Activated T-cell treated with anti-CD3 and anti-CD28 coated beads for 4 hours (primary cell): ENCODE measurements around the gene COX6A2.
"Not testable (repeated sequence)": the region's sequence is repeated elsewhere in the genome, so short reads cannot be mapped to it uniquely, and the experiment has no call there.

Experiments
- DNase-seq: peaks from one replicate; pipeline ENCODE4 v3.0.0-alpha.2; 2020

COX6A2 gene

GRCh38 chr16:31436221-31437045 lies 8.3 kb upstream of the COX6A2 start:
- DNase-seq, result no peak

GRCh38 chr16:31435341-31436220 lies 7.4 kb upstream of the COX6A2 start:
- no peak for DNase-seq

GRCh38 chr16:31430380-31431052 lies 2.4 kb upstream of the COX6A2 start:
- DNase-seq, result no peak

- no peak for DNase-seq
Measured at GRCh38 chr16:31429796-31430195, 1.6 kb upstream of the COX6A2 start.

DNA sequence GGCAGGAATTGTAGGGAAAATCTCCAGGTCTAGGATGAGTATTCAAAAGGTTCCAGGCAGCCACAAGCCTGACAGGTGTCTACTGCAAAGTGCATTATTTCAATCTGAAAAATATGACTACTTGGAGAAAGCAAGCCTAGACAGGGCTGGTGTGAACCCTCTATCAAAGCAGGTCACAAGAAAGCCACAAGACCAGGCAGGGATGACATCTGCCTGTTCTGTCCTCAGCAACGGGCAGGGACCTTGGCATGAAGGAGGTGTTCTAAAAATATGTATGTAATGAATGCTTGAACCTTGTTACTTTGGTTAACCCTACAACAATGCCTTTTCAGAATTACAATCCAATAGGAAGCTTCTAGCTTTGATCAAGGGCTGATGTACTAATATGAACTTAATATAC lies 1.2 kb upstream of the COX6A2 start:
- no peak for DNase-seq

GRCh38 chr16:31428638-31429247 lies 583 bp upstream of the COX6A2 start:
- no peak for DNase-seq

- peak; percentile 74 for DNase-seq
Measured at GRCh38 chr16:31427441-31428278, 500 bp downstream of the COX6A2 start.

GRCh38 chr16:31423801-31424200 lies 4.4 kb downstream of the COX6A2 start:
- no peak for DNase-seq

GRCh38 chr16:31423241-31423640 lies 4.9 kb downstream of the COX6A2 start:
- DNase-seq, result no peak

GRCh38 chr16:31421587-31421986 lies 6.6 kb downstream of the COX6A2 start:
- peak; percentile 13 for DNase-seq

DNA sequence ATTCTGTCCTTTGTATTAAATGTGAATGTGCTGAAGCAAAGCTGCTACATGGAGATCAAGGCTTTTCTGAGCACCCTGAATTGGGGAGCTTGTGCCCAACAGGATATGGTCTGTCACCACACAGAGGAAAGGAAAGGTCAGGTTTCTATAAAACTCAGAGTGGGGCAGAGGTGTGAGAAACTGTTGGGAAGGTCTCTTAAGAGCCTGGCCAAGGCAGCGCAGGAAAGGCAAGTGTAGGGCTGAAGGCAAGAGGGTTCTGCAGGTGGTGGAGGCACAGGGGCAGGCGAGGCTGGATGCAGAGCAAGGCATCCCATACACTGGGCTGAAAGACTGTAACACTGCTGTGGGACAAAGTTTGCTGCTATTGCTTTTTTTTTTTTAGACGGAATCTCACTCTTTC lies 8.1 kb downstream of the COX6A2 start:
- DNase-seq, result no peak

DNA sequence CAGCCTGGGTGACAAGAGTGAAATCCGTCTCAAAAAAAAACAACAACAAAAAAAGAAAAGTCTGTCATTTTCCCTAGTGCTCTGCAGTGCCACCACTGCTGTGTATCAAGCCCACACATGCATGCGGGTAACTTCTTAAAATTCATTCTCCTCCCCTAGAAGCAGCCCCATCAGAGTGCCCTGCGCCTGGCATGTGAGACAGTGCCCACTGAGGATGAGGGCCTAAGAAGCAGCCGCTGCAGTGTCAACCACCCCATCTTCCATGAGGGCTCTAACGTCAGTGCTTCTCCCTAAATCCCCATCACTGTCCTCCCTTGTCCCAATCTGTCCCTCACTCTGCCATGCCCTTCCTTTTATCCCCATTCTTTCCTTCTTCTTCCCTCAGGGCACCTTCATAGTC lies 10.2 kb downstream of the COX6A2 start:
- DNase-seq, result no peak

- not testable (repeated sequence) for DNase-seq
Measured at GRCh38 chr16:31417036-31417435, 11.1 kb downstream of the COX6A2 start.

GRCh38 chr16:31416371-31416770 lies 11.8 kb downstream of the COX6A2 start:
- no peak for DNase-seq

DNA sequence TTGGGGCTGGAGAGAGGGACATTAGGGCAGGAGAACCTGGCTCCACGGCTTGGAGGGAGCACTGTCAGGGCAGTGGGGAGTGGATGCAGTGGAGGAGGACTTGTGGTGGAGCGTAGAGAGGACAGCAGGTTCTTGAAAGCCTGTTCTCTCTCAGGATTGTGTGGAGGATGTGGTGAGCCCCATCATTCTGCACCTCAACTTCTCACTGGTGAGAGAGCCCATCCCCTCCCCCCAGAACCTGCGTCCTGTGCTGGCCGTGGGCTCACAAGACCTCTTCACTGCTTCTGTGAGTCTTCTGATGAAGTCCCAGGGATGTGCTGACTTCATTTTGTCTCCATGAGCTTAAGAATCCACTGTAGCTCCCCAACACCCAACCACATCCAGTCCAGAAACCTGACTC lies 13.5 kb downstream of the COX6A2 start:
- no peak for DNase-seq

GRCh38 chr16:31413943-31414342 lies 14.2 kb downstream of the COX6A2 start:
- DNase-seq, result no peak

- DNase-seq, result no peak
Measured at GRCh38 chr16:31413381-31413780, 14.8 kb downstream of the COX6A2 start.

DNA sequence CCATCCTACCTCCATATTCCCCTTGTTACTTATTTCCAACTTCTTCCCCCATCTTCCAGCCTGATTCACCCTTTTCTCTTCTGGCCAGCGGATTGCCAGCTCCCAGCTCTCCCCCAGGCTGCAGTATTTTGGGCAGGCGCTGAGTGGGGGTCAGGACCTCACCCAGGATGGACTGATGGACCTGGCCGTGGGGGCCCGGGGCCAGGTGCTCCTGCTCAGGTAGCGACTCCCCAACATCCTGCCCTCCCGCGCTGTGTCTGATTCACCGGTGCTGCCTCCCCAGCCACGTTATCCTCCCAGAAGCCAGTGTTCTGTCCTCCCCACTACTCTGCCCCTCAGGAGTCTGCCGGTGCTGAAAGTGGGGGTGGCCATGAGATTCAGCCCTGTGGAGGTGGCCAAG lies 15.4 kb downstream of the COX6A2 start:
- DNase-seq, result no peak

- DNase-seq, result no peak
Measured at GRCh38 chr16:31411024-31411844, 16.9 kb downstream of the COX6A2 start.

- DNase-seq, result no peak
Measured at GRCh38 chr16:31410082-31410481, 18.1 kb downstream of the COX6A2 start.

DNA sequence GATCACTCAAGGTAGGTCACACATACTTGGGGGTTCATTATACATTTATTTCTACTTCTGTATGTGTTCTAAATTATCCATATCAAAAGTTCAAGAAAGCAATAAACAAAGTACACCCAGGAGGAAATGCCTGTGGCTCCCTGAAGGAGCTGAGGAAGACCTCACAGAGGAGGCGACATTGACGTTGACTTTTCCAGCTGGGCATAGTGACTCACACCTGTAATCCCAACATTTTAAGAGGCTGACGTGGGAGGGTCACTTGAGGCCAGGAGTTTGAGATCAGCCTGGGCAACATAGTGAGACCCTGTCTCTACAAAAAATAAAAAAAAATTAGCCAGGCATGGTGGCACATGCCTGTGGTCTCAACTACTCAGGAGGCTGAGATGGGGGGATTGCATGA lies 18.7 kb downstream of the COX6A2 start:
- no peak for DNase-seq
